ENCODE measurements around the gene PRM2.
"Not testable (repeated sequence)": the region's sequence is repeated elsewhere in the genome, so short reads cannot be mapped to it uniquely, and the experiment has no call there.

Gene PRM2

DNA sequence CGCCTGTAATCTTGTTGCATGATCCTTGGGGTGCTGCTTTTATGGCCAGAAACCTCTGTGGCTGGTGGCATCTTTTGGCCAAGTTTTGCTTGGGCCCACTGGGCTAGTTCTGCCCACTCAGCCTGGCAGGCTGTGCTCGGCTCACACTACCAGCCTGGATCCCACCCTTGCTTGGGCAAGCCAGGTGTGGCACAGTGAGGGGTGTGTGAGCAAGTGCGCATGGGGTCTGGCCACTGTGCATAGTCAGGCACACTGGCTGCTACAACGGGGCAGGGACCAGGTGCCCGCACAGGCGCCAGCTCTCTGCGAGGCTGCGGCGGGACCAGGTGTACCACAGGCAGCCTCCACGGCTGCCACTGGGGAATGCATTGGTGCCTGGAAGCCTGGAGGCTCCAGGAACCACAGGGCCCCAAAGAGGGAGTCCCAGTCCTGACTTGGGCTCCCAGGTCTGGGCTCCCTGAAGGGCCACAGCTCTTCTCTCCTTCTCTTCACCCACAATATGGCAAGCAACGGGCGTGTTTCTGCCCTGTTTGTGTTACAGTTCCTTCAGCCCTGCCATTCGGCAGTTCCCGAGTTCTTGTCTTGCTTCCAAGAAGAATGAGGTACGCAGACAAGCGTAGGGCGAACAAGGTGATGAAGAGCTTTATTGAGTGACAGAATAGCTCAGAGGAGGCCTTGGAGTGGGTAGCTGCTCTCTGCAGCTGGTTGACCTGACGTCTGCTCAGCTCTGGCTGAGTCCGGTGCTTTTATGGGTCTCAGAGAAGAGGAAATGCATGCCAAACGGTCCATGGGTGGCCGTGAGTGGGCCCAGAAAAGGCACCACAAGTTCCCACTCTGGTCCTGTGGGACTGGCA, 31.6 kb upstream of the PRM2 start:
- no peak for DNase-seq (ENCODE audit: low spot score)

DNA sequence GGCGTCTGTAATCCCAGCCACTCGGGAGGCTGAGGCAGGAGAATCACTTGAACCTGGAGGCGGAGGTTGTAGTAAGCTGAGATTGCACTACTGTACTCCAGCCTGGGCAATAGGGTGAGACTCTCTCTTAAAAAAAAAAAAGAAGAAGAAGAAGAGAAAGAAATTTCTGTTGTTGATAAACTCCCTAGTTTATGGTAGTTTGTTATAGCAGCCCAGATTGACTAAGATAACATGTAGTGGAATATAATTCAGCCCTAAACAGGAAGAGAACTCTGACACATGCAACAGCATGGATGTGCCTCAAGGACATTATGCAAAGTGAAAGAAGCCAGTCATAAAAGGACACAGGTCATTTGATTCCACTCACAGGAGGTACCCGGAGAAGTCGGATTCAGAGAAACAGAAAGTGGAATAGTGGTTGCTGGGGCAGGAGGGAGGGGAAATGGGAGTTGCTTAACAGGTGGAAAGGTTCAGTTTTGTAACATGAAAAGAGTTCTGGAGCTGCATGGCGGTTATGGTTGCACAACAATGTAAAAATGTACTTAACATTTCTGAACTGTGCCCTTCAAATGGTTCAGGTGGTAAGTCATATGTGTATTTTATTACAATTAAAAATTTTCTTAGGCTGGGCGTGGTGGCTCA, 30.8 kb upstream of the PRM2 start:
- DNase-seq (ENCODE audit: low spot score) = no peak

DNA sequence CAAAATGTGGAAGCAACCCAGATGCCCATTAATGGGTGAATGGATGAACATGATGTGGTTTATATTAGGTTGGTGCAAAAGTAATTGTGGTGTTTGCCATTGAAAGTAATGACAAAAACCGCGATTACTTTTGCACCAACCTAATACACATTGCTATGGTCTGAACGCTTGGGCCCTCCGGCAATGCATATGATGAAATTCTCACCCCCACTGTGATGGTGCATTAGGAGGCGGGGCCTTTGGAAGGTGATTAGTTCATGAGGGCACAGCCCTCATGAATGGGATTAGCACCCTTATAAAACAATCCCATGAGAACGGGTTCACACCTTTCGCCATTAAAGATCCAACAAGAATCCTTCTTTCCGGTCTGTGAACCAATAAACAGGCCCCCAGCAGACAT, 30.1 kb upstream of the PRM2 start:
- DNase-seq (ENCODE audit: low spot score) = no peak

DNA sequence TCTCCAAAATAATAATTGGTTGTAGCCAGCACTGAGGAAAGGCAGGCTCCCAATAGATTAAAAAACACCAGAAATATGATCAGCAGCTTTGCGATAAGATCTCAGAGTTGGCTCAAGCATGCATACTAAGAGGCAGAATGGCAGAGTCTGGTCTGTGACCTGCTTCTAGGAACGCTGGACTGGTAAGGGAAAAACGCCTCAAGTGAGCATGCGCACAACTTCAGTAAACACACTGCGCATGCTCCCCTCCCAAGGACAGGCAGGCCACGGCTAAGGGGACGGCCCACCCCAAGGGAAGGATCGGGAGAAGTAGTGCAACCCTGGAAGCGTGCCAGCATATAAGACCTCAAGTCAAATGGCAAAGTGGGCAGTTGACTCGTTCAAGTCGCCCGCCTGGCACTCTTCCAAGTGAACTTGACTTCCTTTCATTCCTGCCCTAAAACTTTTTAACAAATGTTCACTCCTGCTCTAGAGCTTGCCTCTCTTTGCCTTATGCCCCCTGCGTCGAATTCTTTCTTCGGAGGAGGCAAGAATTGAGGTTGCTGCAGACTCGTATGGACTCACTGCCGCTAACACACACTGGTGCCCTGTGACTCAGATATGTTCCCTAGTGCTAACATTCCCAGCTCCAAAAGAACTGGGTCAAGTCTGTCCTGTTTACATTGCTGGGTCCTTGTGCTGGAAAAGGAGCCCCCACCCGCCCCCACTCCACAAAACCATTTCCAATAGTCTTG, 27.3 kb upstream of the PRM2 start:
- DNase-seq (ENCODE audit: low spot score) = no peak

DNA sequence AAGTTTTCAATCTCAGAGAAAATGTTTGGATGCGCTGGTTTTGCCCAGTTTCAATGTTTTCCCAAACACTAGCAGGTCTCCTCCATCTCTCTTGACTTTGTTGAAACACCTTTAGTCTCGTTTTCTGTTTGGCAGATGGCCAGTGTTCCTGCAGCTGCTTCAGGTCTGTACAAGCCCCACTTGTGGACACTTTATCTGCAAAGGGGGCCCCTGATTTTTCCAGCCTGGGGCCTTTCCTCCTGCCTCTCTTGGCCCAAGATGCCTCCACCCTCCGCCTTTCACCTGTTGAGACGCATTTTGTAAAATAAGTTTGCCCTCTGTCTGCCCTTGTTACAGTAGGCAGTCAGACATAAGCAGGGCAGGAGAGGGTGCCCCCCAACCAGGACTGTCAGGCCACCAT, 26.7 kb upstream of the PRM2 start:
- no peak for DNase-seq (ENCODE audit: low spot score)

DNA sequence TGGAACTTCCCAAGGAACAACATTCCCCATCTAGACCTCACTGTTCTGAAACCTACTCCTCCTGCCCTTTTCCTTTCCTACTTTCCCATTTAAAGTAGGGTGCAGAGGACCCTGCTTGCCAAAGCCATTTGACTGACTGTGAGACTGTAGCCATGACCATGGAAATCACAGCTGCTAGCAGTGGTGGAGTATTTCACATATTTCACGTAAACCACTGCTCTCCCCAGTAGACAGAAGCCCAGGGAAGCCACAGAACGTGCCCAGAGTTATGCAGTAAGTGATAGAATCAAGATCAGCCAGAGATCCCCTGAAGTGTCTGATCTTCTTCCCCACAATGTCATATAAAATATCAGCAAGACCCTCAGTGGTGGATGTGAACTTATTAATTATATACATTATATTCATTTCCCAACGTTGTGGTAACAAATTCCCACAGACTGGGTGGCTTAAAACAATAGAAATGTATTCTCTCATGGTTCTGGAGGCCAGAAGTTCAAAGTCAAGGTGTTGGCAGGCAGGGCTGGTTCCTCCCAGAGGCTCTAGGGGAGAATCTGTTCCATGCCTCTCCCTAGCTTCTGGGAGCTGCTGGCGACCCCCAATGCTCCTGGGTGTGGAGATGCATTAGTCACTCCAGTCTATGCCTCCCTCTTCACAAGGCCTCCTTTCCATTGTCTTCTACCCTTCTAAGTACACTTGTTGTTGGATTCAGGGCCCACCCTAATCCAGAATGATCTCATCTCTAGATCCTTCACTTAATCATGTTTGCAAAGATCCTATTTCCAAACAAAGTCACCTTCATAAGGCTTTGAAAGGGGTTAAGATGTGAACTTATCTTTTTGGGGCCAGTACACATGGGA, 25.6 kb upstream of the PRM2 start:
- no peak for DNase-seq (ENCODE audit: low spot score)

DNA sequence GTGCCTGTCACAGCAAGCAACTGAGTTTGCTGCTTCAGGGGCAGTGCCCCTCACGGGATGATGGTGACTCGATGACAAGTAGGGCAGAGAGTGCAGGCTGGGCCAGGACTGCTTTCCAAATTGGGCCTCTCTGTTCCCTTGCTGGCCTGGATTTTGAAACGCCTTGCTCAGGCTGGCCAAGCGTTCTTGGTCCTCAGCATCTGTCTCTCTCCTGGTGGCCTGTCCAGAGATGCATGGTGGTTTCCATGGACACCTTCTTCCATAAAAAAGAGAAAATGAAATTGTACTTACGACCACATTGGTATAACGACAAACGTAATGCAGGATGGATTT, 24.2 kb upstream of the PRM2 start:
- DNase-seq (ENCODE audit: low spot score) = no peak

DNA sequence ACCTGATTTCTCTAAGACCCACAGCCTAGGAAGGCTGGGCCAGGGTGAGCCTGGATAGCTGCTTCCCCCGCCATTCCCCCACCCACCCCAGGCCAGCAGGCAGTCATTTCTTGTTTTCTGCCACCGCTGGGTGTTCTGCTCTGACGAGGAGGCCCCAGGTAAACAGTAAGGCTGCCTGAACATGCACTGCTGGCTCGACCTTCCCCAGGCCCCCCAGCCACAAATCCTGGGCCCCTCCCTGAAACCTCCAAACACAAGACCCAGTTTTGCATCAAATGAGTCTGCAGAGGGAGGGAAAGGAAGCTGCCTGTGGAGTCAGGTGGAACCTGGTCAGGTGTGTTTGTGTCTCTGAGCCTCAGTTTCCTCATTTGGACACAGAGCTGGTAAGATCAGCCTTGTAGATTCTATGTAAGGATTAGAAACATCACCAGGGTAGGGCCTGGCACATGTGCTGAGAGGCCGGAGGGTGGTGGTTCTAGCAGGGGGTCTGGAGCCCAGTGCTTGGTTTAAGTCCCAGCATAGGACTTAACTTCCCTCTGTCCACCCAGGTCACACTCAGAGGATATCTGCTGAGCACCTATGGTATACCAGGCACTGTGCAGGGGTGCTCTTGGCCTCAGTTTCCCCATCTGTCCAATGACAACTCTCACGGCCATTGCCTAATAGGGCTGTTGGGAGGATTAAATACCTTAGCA, 23.7 kb upstream of the PRM2 start:
- DNase-seq (ENCODE audit: low spot score) = no peak

DNA sequence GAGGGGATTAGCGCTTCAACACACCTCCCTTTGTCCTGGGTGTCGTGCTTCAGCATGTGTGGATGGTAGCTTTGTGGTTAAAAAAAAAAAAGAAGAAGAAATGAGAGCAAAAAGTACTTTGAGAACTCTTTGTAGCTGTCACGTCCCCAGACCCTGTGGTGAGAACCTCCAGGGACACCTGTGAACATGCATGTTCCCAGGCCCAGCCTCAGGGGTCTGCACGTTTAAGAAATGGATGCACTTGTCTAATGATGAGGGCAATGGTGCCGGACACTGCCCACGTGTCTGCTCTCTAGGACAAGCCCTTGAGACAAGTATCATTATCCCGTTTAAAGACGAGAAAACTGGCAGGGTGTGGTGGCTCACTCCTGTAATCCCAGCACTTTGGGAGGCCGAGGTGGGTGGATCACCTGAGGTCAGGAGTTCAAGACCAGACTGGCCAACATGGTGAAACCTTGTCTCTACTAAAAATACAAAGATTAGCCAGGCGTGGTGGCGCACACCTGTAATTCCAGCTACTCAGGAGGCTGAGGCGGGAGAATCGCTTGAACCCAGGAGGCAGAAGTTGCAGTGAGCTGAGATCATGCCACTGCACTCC, 22.8 kb upstream of the PRM2 start:
- DNase-seq (ENCODE audit: low spot score) = not testable (repeated sequence)

DNA sequence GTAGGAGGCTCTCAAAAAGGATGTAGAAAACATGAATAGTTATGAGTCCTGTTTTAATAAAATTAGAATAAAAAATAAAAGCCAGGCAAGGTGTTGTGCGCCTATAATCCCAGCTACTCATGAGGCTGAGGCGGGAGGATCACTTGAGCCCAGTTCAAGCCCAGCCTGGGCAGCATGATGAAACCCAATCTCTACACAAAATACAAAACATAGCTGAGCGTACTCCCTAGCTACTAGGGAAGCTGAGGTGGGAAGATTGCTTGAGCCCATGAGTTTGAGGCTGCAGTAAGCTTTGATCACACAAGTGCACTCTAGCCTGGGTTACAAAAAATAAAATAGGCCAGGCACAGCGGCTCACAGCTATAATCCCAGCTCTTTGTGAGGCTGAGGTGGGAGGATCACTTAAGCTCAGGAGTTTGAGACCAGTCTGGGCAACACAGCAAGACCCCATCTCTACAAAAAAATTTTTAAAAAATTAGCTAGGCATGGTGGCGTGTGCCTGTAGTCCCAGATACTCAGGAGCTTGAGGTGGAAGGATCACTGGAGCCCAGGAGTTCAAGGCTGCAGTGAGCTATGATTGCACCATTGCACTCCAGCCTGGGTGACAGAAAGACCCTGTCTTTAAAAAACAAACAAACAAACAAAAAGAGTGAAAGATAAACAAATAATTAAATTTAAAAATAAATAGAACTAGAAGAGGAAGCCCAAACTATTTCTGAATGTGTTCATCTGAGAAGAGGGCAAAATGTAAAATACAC, 22.0 kb upstream of the PRM2 start:
- no peak for DNase-seq (ENCODE audit: low spot score)

DNA sequence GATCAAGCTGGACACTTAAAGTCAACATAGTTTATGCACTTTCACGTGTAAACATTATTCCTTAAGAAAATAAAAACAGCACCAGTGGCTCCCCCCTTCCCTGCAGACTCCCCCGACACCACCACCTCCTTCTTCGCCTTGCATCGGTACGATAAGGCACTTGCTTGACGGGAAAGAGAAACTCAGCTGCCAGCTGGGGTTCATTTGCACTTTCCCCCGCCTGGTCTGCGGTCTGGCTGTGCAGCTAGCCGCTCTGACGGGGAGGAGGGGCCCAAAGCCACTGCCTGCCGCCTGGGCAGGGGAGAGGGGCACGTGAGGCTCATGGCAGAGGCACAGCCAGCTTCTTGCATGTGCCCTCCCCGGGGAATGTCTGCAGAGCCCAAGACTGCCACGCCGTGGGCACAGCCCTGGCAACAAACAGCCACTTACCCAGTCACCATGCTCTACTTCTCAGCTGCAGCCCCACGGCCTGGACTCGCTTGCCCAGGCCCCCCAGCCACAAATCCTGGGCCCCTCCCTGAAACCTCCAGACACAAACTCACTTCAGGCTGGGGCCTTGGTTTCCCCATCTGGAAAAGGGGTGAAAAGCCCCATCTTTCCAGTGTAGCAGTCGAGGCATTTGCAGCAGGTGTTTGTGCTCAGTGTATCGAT, 21.3 kb upstream of the PRM2 start:
- no peak for DNase-seq (ENCODE audit: low spot score)

DNA sequence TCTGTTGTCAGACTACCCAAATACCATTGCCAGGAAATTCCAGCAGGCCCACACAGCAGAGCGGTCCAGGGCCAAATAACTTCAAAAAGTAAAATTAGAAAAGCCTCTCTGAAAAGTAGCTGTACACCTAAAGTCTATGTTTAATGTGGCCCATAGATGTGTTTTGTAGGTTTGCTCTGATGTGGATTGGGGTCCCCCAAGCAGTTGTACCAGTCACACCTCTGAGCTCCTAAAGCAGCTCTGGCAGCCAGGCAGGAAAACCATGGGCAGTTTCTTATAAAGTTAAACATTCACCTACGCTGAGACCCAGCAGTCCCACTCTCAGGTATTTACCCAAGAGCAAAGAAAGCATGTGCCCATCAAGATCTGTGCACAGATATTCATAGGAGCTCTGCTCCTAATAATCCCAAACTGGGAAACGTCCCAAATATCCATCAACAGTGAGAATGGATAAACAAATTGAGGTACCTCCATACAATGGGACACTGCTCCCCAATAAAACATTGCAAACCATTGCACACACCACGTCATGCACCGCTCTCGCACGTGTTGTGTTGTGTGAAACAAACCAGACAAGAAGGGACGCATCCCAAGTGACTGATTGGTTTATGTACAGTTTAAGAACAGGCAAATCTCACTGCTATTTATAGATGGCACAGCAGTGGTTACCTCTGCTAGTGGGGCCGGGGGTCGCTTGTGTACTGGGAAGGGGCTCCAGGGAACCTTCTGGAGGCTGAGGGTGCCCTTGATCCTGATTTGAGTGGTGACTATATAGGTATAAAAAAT, 20.6 kb upstream of the PRM2 start:
- DNase-seq (ENCODE audit: low spot score) = no peak

DNA sequence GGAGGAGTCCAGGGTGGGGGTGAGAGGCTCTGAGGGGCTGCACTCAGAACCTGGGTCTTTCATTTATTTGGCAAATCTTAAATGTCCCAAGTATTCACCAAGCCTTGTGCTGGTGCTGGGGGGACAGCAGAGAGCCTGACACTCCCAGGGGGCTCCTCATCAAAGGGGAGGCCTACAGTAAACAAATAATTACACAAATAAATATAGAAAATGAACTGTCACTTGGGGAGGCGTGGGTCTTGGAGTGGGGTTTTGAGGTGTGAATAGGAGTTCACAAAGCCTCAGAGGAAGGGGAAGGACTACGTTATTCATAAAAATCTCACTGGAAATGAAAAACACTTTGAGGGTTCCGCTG, 20.0 kb upstream of the PRM2 start:
- DNase-seq (ENCODE audit: low spot score) = no peak

DNA sequence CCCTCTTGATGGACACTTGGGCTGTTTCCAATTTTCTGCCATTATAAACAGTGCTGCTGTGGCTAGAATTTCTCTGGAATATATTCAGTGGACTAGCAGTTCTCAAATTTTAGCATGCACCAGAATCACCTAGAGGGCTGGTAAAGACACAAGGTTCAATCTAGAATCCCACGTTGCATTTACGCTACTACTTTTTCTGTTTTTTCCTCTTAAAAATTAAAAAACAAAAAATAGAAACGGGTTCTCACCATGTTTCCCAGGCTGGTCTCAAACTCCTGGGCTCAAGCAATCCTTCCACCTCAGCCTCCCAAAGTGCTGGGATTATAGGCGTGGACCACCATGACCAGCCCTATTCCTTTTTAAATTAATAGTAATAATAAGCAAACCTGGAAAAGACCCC, 19.4 kb upstream of the PRM2 start:
- no peak for DNase-seq (ENCODE audit: low spot score)

DNA sequence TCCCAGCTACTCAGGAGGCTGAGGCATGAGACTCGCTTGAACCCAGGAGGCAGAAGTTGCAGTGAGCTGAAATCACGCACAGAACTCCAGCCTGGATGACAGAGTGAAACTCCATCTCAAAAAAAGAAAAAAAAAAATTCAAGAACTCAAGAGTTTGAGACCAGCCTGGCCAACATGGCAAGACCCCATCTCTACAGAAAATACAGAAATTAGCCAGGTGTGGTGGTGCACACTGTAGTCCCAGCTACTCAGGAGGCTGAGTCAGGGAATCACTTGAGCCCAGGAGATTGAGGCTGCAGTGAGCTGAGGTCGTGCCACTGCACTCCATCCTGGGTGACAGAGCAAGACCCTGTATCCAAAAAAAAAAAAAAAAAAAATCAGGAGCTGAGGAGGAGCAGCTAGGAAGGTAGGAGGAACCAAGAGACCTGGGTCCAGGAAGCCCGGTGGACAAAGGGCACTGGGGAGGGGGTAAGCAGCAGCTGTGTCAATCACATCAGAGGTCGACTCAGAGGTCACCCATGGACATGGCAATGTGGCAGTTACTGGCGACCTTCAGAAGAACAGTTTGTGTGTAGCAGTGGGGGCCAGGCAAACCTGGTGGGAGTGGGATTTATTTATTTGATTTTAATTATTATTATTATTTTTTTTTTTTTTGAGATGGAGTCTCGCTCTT, 15.9 kb upstream of the PRM2 start:
- DNase-seq (ENCODE audit: low spot score) = no peak

DNA sequence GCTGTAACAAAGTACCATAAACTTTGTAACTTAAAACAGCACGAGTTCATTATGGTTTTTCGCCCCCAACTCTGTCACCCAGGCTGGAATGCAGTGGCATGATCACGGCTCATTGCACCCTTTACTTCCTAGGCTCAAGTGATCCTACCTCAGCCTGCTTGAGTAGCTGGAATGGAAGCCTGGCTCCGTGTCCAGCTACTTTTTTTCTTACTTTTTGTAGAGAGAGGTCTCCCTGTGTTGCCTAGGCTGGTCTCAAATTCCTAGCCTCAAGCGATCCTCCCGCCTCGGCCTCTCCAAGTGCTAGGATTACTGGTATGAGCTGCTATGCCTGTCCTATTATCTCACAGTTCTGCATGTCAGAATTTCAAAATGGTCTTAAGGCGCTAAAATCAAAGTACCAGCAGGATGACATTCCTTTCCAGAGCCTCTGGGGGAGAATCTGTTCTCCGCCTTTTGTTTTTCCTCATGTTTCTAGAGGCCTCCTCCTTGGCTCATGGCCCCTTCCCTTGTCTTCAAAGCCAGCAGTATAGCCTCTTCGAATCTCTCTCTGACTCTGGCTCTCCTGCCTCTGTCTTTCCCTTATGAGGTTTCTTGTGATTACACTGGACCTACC, 14.9 kb upstream of the PRM2 start:
- no peak for DNase-seq (ENCODE audit: low spot score)

DNA sequence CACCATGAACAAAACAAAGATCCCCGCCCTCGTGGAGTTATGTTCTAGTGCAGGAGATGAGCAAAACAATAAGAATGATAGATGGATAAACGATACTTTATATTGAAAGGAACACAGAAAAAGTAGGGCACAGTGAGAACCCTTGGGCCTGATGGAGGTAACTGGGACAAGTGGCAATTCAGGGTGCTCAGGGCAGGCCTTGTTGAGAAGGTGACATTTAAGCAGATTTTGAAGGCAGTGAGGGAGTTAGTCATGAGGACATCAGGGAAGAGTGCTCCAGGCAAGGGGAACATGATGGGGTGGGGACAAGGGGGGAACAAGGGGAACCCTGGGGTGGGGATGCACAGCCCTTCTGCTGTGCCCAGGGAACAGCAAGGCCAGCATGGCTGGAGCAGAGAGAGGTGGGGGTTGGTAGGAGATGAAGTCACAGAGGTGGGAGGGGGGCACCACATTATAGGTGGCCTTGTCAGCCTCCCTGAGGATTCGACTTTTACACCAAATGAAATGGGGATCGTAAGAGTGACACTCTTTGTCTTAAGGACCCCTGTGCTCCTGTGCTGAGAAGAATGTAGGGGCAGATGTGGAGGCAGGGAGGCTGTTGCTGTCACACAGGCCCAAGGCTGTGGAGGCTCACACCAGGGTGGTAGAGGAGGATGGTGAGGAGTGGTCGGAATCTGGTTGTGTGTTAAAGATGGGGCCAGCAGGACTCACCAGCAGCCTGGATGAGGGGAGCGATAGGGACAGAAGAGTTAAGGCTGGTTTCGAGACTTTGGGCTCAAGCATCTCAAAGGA, 14.0 kb upstream of the PRM2 start:
- DNase-seq (ENCODE audit: low spot score) = no peak

All from HuH-7.5 (cell line).